Type B pancreatic cell (in vitro differentiated cells): Measurements from ENCODE around the gene SLC47A1. TPM values are rescaled to one million over a fixed set of nuclear protein-coding genes. Genes with fewer than 3 reads are reported as not detected.

ENCODE experiments used
- DNase-seq: peaks from one replicate; pipeline ENCODE4 v3.0.0; 2021; ENCODE audit warnings: mixed read lengths; ENCODE audit not compliant: unreplicated experiment; ENCODE audit errors: extremely low spot score
- H3K27ac Mint-ChIP-seq: 2 replicates; pipeline ENCODE4 v1.8.0; 2021; ENCODE audit warnings: mild to moderate bottlenecking, mixed read lengths
- H3K27me3 Mint-ChIP-seq: 2 replicates; pipeline ENCODE4 v1.8.0; 2021; ENCODE audit warnings: mixed read lengths
- H3K36me3 Mint-ChIP-seq: 2 replicates; pipeline ENCODE4 v1.8.0; 2021; ENCODE audit warnings: mixed read lengths
- H3K4me1 Mint-ChIP-seq: one replicate; pipeline ENCODE4 v1.8.0; 2021; ENCODE audit warnings: mixed read lengths; ENCODE audit not compliant: unreplicated experiment
- H3K4me3 Mint-ChIP-seq: 2 replicates; pipeline ENCODE4 v1.8.0; 2021; ENCODE audit warnings: mild to moderate bottlenecking, mixed read lengths
- H3K9me3 Mint-ChIP-seq: 2 replicates; pipeline ENCODE4 v1.8.0; 2021; ENCODE audit warnings: mixed read lengths
- total RNA-seq: library from RNA; stranded (reverse); gene quantifications from 2 replicates; pipeline ENCODE4 v1.2.1, GENCODE V29; 2021; ENCODE audit warnings: low replicate concordance
- TF ChIP-seq, protein P1 (sequence below): fragments of 200-600 bp; sonication (generic); conservative IDR thresholded peaks from 2 replicates; pipeline ENCODE4 v1.5.0; 2021; ENCODE audit warnings: antibody characterized with exemption, mild to moderate bottlenecking

The SLC47A1 gene
- total RNA-seq, 1 donor from 2014 or later, result 5.9 TPM

- Mint-ChIP-seq H3K9me3 (no peaks in the 10 kb centered on the region), H3K27ac (peak overlapping the region; percentile 59), H3K36me3 (no peaks in the 10 kb centered on the region), H3K4me3 (no peak overlapping the region), H3K4me1 (peaks cover 12% of the 10 kb centered on the region), H3K27me3 (peaks cover 3% of the 10 kb centered on the region)
- TF ChIP-seq, protein P1, sequence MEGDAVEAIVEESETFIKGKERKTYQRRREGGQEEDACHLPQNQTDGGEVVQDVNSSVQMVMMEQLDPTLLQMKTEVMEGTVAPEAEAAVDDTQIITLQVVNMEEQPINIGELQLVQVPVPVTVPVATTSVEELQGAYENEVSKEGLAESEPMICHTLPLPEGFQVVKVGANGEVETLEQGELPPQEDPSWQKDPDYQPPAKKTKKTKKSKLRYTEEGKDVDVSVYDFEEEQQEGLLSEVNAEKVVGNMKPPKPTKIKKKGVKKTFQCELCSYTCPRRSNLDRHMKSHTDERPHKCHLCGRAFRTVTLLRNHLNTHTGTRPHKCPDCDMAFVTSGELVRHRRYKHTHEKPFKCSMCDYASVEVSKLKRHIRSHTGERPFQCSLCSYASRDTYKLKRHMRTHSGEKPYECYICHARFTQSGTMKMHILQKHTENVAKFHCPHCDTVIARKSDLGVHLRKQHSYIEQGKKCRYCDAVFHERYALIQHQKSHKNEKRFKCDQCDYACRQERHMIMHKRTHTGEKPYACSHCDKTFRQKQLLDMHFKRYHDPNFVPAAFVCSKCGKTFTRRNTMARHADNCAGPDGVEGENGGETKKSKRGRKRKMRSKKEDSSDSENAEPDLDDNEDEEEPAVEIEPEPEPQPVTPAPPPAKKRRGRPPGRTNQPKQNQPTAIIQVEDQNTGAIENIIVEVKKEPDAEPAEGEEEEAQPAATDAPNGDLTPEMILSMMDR, result no peak
- no peak for DNase-seq
These were observed 20.7 kb downstream of the SLC47A1 start for GRCh38 chr17:19554393-19554792.

GRCh38 chr17:19555746-19556145 lies 22.1 kb downstream of the SLC47A1 start:
- H3K4me3 Mint-ChIP-seq, result no peak overlapping the region
- peaks cover 3% of the 10 kb centered on the region for H3K27me3 Mint-ChIP-seq
- TF ChIP-seq, protein P1, result no peak
- H3K36me3 Mint-ChIP-seq, result no peaks in the 10 kb centered on the region
- H3K9me3 Mint-ChIP-seq, result no peaks in the 10 kb centered on the region
- peaks cover 12% of the 10 kb centered on the region for H3K4me1 Mint-ChIP-seq
- DNase-seq, result no peak
- H3K27ac Mint-ChIP-seq, result no peak overlapping the region

GRCh38 chr17:19558946-19559345 lies 25.3 kb downstream of the SLC47A1 start:
- no peak for DNase-seq
- Mint-ChIP-seq H3K9me3 (no peaks in the 10 kb centered on the region), H3K27me3 (peaks cover 3% of the 10 kb centered on the region), H3K27ac (no peak overlapping the region), H3K4me1 (peaks cover 6% of the 10 kb centered on the region), H3K4me3 (no peak overlapping the region), H3K36me3 (no peaks in the 10 kb centered on the region)
- TF ChIP-seq, protein P1, result no peak

DNA sequence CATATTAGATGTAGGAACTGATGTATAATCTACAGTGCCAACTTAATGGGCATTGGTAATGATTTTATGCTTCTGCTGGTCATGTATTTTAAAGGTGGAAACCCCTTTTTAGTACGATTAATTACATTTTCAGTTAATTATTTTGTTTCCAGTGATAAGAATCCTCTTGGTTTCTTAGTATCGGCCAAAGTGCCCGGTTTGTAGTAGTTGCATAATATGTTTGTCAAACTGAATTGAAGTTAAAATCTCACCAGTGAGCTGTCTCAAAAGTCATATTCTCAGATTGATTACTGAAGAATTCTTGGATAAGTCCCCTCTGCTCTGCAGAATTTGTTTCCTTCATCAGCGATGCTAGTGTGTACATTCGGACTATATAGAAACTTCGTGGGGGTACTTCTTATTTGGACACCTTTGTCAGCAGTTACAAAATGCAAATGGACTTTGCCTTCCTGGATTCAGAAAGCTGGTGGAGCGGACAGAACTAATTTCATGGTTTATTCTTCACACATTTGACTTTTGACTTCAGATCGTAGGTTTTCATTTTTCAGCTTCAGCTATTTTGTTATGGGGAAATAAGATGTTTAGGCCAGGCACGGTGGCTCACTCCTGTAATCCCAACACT lies 28.2 kb downstream of the SLC47A1 start:
- no peak for DNase-seq
- Mint-ChIP-seq H3K4me1 (no peaks in the 10 kb centered on the region), H3K36me3 (no peaks in the 10 kb centered on the region), H3K27ac (no peak overlapping the region), H3K27me3 (no peaks in the 10 kb centered on the region), H3K9me3 (no peaks in the 10 kb centered on the region), H3K4me3 (no peak overlapping the region)
- TF ChIP-seq, protein P1, result no peak

- Mint-ChIP-seq H3K36me3 (no peaks in the 10 kb centered on the region), H3K4me1 (no peaks in the 10 kb centered on the region), H3K4me3 (no peak overlapping the region), H3K27me3 (peaks cover 6% of the 10 kb centered on the region), H3K27ac (no peak overlapping the region), H3K9me3 (no peaks in the 10 kb centered on the region)
- DNase-seq, result no peak
- TF ChIP-seq, protein P1, result no peak
These were observed 32.3 kb downstream of the SLC47A1 start for GRCh38 chr17:19565817-19566575.
